NCI-H2107 treated with DMSO at 0.1 percent for 48 hours (cell line): Measurements from ENCODE around the gene GOLM1.
A peak's percentile ranks its signal among the peaks of the same experiment; 100 is the strongest.
"Not testable (repeated sequence)": the region's sequence is repeated elsewhere in the genome, so short reads cannot be mapped to it uniquely, and the experiment has no call there.

Experiments used
- DNase-seq: peaks from one replicate; lab custom pipeline; 2025; ENCODE audit not compliant: unreplicated experiment; lab: John Stamatoyannopoulos, UW

The GOLM1 gene, protein sequence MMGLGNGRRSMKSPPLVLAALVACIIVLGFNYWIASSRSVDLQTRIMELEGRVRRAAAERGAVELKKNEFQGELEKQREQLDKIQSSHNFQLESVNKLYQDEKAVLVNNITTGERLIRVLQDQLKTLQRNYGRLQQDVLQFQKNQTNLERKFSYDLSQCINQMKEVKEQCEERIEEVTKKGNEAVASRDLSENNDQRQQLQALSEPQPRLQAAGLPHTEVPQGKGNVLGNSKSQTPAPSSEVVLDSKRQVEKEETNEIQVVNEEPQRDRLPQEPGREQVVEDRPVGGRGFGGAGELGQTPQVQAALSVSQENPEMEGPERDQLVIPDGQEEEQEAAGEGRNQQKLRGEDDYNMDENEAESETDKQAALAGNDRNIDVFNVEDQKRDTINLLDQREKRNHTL

DNA sequence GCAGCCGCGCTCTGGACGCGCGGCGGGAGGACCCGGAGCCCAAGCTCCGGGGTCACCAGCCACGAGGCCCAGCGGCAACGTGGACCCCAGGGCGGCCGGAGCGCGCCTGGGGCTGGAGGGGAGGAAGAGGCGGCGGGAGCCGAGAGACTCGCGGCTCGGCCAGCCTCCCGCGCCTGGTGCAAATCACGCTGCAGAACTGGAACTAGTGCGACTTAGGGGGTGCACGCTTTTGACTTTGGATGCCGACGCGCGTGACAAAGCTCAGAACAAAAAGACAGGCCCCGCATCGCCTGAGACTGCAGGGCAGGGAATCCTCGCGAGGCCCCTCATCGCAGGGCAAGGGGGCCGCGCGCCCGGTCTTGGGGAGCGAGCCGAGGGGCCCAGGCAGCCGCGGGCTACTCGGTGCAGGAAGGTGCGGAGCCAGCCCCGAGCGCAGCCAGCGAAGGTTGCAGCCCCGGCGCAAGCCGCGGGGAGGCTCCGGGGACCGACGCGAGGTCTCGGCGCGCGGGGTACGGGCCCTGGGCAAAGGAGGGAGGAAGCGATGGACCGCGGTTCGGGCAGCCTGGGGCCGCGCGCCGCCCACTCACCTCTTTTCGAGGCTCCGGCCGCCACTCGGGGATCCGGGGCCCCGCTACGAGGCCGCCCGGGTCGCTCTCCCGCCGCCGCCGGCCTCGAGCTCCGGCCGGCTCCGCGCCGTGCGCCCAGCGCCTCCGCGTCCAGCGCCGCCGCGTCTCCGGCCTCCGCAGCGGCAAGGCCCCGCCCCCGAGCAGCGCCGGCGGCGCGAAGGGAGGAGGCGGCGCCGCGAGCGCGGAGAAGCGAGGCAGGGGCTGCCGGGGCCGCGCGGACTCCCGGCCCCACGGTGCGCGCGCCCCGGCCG is at the start of gene GOLM1:
Gene GOLM1, minus strand, starts transcription at position 735 of the 877 bp plus-strand sequence. CDS start 20,238 bp downstream, outside the sequence.
- DNase-seq: no peak

DNA sequence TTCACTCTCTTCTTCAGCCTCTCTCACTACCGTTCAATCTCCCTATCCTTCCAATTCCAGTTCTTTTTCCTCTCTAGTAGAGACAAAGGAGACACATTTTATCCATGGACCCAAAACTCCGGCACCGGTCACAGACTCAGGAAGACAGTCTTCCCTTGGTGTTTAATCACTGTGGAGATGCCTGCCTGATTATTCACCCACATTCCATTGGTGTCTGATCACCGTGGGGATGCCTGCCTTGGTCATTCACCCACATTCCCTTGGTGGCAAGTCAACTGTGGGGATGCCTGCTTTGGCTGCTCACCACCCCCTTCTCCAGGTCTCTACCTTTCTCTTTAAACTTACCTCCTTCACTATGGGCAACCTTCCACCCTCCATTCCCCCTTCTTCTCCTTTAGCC is 47.3 kb upstream of the GOLM1 start:
- not testable (repeated sequence) for DNase-seq

DNA sequence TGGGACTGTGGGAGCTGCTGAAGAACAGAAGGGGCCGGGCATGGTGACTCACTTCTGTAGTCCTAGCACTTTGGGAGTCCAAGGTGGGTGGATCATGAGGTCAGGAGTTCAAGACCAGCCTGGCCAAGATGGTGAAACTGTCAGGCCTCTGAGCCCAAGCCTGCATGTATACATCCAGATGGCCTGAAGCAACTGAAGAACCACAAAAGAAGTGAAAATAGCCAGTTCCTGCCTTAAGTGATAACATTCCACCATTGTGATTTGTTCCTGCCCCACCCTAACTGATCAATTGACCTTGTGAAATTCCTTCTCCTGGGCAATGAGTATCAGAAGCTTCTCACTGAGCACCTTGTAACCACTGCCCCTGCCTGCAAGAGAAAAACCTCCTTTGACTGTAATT is 46.6 kb upstream of the GOLM1 start:
- not testable (repeated sequence) for DNase-seq

DNA sequence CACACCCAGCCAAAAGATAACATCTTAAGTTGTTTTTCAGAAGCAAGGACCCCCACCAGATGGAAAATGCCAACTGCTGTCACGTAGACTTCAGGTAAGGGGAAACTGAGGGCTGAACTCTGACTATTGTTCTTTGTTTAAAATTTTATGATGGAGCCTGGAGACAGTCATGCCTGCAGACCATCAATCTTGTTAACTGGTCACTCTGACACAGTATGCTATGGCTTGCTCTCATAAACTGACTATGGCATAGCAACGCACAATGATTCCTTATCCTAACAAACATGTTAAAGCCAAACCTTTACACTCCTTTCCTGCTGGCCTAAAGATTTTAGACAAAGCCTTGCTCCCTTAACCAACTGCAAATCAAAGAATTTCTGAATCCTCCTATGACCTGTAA is 43.6 kb upstream of the GOLM1 start:
- no peak for DNase-seq

DNA sequence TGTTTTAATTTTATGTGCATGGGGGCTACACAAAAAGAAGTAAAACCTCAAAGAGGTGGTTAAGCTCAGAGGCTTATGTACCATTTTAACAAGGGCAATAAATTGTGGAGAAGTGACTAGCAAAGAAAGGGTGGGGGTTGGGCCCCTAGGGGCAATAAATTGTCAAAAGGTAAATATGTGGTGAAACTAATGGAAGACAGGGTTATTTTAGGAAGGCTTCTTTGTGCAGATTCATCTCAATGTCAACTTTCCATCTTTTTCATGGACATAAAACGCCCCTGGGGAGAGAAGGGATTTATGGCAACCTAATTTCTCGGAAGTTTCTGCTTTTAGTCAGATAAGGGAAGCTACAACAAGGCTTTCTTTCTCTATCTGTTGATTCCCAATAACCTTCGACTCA is 42.5 kb upstream of the GOLM1 start:
- no peak for DNase-seq

DNA sequence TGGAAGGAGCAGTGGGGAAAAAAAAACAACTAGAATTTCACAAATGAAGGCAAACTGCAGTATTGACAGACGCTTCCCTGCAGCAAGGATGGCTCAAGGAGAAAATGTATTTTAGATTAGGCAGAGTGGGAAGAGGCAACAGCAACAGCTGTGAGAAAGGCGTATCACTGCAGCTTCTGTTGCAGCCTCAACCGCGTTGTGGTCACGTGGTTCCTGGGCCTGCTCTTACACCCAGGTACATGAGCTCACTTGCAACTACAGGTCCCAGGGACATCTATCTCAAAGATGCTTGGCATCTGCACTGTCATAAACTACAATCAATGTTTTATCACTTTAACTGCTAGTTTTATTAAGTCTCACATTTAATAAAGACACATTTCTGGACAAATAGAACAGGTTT is 36.0 kb upstream of the GOLM1 start:
- peak; percentile 12 for DNase-seq

DNA sequence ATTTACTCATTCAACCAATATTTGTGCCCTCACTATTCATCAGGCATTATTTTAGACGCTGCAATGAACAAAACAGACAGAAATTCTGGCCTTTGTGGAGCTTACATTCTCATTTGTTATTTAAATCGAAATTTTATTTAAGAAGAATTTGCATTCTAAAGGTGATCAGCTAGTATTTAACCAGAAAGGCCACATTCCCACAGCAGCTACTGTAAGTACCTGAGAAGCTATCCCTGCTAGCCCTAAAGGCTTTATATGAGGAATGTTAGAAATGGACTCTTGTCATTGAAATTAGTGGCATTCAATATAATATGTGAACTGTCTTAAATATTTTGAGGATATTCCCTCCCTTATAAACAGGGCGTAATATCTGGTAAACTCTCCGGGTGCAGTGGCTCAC is 35.0 kb upstream of the GOLM1 start:
- no peak for DNase-seq

DNA sequence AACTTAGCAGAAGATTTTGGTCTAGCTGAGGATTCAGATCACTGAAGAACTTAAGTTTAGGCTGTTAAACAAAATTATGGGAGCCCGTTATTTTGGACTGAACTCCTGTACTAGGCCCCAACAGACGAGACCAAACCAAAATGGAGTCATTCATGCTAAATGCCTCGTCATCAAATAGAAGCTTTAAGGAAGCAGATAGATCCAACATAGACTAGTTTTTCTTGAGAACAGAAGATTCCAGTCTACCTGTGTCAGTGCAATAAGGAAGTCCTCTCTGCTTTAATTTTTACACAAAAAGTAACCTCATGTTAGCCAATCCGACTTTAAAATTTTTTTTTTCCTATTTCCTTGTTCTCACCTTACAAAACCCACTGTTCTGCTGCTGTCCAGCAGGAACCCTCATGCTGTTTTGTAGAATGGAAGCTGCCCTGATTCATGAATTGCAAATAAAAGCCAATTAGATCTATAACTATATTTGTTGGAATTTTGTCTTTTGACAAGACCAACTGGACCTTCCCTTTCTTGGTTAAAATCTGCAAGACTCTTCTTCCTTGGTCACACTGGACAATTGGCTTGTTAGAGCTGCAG is 29.0 kb upstream of the GOLM1 start:
- DNase-seq: no peak

DNA sequence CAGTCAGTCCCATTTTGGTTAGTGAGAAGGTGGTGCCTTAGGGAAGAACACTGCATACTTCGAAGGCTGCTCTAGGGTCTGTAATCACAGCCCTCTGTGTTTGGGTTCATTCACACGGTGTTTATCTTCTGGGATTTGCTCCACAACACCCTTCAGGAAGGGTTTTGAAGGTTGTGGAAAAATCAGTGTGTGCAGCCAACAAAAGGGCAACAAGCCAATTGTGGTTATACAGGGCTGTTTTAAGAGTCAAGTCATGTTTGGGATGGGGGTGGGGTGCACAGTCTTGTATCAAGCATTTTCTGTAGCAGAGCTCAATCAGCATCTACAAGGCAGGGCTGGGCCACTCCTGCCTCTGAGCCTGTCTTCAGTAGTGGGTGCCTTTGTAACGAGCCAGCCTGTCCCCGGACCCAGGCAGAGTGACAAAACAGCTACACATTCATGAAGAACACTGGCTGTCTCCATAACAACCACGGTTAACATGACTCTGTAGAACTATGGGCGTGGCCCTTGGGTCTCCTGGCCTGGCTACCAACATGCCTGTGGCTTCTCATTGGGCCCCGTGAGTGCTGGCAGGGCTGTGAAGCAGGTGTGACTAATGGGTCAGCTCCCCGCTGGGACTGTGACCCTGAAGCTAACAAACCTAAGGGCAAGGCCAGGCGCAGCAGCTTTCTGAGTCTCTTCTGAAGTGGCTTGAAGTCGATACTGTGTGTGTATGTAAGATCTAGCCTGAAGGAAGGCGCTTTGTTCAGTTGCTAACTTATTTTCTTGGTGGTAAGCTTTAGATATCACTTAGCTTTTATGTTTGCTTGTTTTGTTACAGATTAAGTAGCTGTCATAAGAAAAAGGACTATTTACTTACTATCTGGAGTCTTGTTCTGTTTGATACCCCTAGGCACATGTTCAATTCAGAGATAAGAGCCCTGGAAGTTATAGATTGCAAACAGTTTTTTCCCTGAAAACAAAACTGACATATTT is 27.9 kb upstream of the GOLM1 start:
- peak; percentile 87 for DNase-seq

DNA sequence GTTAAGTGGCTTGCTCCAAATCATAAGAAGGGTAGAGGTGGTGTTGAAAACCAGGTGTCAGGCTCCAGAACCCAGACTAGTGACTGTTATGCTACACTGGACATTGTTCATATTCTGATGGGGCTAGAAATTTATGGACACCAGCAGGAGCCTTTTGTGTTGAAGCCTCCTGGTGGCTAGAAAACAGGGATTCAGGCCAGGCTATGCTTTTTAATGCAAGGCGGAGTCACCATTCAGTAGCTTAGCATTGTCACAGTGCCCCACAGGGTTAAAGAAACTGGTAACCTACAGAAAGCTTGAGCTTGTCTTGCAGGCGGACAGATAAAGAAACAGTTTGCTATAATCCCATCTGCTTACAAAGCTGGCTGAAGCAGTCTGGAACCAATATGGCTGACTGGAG is 23.0 kb upstream of the GOLM1 start:
- DNase-seq: no peak

DNA sequence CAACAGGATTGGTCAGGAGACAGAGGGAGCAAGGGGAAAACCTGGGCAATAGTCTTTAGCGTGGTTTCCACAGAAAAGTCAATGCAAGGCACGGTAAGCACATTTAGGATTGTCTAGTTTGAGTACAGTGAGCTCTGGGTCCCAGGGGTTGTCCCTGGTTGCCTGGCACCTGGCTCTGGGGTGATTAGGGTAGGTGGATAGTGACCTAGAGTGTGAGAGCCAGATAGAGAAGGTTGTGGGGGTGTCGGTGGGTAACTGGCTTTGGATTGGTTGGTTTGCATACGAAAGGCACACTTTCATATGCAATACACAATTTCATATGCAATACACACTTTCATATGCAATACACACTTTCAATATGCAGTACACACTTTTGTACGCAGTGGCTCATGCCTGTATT is 20.1 kb upstream of the GOLM1 start:
- no peak for DNase-seq

DNA sequence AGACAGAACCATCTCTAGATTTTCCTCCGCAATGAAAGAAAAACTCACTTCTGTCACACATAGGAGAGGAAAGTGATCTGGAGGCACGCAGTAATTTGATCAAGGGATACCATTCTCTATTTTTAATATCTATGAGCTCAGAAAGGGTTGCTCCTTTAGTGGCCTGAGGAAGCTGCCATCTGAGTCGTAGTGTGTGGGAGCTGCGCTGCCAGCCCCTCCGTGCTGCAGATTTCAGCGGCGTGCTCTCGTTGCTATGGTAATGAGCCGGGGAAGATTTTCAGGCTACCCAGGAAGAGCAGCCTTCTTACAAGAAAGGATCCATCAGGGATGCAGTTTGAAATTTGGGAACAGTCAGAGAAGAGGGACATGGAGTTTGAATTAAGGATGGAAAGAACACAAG is 17.1 kb upstream of the GOLM1 start:
- DNase-seq: no peak

DNA sequence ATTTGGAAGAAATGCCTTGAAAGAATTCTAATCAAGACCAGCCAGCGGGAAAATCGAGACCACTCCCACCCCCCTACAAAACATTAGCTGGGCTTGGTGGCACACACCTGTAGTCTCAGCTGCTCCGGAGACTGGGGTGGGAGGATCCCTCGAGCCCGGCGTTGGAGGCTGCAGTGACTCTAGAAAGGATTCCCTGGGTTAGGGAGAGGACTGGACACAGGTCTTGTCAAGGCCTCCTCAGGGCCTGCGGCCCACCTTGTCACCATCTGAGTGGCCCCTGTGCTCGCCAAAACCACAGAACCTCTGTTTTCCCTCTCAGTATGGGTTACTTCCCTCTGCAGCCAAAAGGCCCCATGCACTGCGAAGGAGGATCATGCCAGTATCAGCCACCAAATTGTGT is 16.5 kb upstream of the GOLM1 start:
- no peak for DNase-seq

DNA sequence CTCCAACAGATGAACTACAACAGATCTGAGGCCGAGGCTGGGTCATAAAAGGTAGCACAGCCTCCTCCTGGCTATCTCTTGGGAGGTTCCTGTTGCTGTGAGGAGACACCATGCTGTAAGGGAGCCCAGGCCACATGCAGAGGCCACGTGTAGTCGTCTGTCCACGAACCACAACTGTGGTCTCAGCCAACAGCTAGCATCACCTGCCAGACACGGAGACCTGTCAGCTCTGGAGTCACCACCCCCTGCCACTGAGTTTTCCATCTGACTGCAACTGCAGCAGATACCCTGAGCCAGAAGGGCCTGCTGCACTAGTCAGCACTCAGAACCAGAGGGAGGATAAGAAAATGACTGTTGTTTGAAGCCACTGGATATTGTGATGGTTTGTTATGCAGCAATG is 12.7 kb upstream of the GOLM1 start:
- no peak for DNase-seq

DNA sequence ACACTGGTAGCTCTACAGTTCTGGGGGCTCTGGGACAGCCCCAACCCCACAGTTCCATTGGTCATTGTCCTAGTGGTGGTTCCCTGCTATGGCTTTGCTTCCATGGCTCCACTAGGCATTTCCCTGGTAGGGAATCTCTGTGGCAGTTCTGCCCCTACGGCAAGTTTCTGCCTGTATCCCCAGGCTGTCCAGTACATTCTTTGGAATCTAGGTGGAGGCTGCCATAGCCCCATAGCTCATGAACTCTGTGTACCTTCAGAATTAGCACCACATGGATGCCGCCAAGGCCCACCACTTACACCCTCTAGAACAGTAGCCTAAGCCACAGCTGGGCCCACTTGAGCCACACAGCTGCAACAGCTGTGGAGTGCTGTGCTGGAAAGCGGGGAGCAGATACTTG is 3.3 kb upstream of the GOLM1 start:
- no peak for DNase-seq

DNA sequence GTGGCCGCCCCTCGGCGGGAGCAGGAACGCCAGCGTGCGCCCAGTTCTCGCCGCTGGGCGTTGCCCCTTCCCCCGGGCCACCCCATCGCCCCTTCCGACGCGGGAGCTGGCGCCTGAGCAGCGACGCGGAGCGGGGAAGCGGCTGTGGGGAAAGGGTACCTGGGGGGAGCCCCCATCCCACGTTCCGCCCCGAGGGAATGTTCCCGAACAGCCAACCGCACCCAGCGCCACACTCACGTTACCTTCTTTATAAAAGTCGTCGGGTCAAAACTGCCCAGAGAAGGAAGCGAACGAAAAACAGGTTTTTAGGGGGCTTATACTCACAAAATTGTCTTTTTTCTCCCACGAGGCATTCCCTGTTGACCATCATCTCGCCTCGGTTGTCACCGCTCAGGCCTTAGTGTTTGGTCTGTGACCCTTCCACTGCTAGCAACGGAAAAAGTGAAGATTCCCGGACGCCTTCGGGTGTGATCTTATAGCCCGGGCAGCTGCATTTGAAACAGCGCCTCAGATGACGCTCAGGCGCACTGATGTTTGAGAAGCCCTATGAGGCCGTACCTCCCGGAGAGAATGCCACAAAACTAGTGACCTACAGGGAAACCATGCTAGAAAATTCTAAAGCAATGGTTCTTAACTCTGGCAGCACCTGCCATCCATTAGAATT is 475 bp upstream of the GOLM1 start:
- DNase-seq: no peak

DNA sequence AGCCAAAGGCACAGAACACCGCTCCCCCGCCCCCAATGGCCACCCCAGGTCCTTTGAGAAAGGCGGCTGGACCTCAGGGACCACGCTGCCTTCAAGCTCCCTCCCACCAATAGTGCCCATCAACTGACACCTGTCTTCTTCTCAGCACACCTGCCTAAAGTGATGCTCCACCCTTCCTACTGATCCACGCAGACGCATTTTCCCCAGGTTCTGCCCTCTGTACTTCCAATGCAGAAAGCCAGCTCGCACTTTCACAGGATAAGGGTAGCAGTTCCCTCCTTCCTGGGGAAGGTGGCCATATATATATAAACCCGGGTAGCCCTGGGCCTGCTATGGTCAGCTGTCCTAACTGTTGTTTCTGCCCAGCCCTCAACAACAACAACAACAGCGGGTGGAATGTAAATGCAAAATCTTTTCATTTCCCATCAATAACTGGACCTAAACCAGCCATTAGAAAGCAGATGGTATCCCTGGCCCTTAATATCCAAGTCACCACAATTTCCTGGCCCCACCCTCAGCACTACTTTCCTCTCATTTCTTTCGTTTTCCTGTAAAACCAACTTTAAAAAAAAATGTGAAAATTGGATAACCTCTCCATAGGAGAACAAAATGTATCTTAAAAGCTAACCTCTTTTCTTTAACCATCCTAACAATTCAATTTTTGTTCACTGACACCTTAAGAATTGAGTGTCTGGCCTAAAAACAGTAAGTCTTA is 1.7 kb downstream of the GOLM1 start:
- DNase-seq: no peak

DNA sequence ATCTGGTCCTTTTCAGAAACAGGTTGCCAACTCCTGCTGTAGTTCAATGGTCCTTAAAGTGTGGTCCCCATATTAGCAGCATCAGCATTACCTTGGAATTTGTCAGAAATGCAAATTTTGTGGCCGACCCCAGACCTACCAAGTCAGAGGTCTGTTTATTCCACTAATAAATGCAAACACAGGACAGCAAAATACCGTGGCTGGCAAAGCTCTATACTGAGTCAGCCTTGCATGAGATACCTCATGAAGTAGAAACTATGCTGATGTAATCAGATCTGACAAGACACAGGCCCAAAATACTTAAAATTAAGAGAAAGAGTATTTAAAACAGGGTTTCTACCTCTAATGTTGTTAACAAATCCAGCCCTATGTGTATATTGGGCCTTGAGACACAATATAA is 3.0 kb downstream of the GOLM1 start:
- no peak for DNase-seq

DNA sequence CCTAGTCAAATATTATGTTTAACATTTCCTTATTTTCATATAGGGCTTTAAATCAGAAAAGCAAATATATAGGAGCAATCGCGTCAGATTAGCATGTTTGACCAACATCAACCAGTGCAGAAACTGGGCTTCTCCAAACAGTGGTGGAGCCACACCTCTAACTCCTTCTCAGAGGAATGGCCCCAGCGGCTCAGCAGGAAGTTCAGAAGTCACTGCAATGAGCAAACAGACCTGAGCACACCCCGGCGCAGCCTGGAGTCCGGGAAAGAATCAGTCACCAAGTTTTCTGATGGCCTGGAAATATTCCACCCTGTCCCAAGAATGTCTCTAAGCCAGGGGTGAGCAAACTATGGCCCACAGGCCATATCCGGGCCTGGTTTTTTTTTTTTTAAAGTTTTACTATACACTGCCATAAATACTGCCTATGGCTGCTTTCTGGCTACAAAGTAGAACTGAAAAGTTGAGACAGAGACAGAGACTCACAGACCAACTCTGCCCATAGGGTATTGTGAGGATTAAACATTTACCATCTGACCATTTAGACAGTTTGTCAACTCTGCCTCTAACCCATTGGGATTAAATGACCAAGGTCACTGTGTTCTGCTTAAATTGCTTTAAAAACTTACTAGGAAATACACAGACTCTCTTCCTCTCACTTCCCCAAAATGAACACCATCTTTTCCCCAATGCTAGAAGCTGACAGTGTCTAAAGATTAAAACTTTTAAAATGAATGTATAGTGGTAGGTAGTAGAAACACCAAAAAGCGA is 5.4 kb downstream of the GOLM1 start:
- no peak for DNase-seq
